Stimulated activated CD8-positive, alpha-beta memory T cell treated with anti-CD3 and anti-CD28 coated beads, Interleukin-7, amount 100 ng/mL, for 48 hours (primary cell): ENCODE data around the gene GOLGA7B.

Source experiments
- DNase-seq, 2 donors: peaks; one replicate each; pipeline ENCODE4 v3.0.0-alpha.2; 2020; ENCODE audit warnings: low read depth in 1 of 2; ENCODE audit errors: extremely low read depth in 1 of 2

The GOLGA7B gene

DNA sequence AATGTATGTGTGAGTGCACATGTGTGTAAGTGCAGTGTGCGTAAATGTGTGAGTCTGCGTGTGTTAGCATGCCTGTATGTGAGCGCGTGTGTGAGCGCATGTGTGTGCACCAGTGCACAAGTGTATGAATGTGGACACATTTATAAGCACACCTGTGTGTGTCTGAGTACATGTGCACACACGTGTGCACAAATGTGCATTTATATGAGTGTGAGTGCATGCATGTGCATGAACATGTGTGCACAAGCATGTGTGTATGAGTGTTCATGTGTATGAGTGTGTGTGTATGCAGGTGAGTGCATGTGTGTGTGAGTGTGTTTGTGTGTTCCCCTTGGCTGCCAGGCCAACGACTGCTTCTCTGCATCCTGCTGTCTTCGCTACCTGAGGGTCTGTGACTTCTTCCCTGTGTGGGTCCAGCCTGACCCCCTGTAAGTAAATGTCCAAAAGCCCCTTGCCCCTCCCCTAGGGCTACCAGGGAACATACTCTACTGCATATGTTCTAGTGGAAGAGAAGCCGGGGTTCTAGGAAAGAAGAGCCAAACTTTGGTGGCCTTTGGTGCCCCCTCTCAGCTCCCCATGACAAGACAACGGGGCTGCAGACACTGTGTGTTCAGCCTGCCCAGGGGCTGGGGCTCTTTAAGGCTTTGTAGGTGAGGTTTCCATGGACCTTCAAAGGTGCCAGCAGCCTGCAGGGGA is 17.0 kb downstream of the GOLGA7B start:
- no peak for DNase-seq

- no peak for DNase-seq
Observed at GRCh38 chr10:97867220-97867800, 17.7 kb downstream of the GOLGA7B start.

GRCh38 chr10:97868134-97868685 is 18.6 kb downstream of the GOLGA7B start:
- DNase-seq: no peak

GRCh38 chr10:97869091-97870042 is 19.7 kb downstream of the GOLGA7B start:
- peak; percentile 66 to 81 for DNase-seq

- no peak for DNase-seq
Observed at GRCh38 chr10:97870990-97871389, 21.3 kb downstream of the GOLGA7B start.

GRCh38 chr10:97873569-97873968 is 23.9 kb downstream of the GOLGA7B start:
- DNase-seq: no peak

- DNase-seq: no peak
Observed at GRCh38 chr10:97874332-97874731, 24.7 kb downstream of the GOLGA7B start.

DNA sequence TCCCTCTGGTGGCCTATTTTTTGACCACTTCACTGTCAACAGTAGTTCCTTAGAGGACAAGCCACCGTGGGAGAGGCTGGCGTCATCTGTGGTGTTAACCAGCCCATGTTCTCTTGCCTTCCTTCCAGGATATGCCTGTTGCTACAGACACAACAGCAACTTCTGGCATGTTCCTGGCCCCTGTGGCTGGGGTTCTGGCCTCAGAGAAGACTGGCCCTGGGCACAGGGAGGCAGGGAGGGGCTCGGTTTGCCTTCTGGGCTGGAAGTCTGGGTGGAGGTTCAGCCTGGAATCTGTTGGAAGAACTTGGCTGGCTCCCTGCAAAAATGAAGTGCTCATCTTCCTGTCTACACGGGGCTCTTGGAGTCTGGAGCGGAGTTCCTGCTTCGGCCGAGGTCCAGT is 25.7 kb downstream of the GOLGA7B start:
- no peak for DNase-seq

- no peak for DNase-seq
Observed at GRCh38 chr10:97876402-97876801, 26.8 kb downstream of the GOLGA7B start.

DNA sequence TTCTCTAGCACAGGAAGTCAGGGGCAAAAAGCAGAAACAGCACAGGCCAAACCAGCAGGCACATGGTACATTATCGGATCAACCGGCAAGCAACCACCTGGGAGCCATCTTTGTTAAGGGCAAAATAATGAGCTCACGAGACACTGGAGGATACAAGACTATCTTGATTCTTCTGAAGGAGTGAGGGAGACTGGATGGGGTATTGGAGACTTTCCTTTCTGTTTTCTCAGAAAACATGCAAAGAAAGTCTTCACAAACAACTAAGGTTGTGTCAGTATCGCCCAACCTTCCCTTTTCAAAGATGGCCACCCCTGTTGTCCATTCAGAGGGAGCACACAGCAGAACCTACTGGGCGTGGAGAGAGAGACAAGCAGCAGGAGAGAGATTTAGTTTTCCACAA is 29.6 kb downstream of the GOLGA7B start:
- no peak for DNase-seq

DNA sequence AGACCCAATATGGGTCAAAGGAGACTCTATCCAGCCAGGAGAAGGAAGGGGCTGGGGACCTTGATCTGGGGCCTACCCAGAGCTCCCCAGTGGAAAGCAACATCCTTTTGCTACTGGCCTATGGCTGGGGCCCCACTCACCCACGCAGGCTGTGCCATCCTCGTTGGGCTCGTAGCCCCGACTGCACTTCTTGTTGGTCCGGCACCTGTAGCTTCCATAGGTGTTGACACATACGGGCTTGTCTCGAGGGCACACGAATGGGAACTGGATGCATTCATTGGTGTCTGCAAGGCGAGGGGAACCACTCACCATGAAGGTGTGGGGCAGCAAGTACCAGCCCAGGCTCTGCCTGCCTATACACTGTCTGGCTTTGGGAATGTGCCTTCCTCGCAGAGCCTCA is 30.5 kb downstream of the GOLGA7B start:
- no peak for DNase-seq

DNA sequence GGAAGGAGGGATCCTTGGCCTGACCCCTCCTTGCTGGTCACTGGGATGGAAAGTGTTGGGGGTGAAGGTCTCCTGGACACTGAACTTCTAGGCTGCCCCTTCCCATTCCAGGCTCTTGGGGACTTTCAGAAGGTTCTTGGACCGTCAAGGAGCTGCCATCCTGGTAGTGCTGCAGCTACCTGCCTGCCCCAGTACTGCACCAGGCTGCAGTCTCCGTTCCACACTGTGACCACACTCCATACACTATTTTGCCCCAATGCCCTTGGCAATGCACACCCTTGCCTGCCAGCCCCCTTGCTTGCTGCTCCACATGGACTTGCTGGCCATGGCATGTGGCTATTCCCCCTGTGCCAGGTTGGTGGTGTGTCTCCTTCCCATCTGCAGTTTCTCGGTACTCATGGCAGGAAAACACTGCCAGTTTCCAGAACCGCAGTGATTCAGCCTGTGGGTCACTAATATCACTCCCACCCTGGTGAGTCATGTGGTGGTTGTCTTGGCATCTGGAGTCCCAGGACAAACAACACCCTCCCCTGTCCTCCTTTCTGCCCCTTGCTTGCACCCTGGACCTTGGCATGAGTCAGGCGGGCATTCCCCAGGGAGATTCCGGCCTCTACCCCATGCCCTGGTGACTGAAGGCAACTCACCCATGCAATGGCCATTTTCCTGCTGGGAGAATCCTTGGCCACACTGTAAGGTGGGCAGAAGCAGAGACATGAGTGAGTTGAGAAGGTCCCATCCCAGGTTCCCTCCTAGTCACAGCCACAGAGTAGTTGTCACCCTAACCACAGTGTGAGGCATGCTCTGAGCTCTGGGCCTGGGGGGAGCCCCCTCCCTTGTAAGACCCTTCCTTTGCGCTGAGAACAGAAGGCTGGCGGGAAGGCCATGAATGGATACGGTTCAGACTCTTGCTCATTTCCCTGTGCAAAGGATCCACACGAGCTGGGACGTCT is 32.8 kb downstream of the GOLGA7B start:
- peak in 1 of 2 donors; percentile 16 for DNase-seq

DNA sequence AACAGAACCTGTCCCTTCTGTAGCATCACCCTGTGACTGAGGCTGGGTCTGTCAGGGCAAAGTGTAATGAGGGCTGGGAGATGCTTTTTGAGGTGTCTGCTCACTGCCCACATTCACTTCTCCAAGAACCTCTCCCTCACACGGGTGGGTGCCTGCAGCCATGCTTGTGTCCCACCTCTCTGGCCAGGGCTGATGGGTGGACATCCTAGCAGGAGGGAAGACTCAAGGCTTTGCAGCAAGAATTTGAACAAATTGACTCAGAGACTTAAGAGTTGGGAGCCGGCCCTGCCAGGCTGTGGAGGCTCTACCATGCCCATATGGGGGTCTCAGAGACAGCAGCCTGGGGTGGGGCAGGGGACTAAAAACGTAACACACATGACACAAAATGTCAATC is 33.4 kb downstream of the GOLGA7B start:
- DNase-seq: no peak

DNA sequence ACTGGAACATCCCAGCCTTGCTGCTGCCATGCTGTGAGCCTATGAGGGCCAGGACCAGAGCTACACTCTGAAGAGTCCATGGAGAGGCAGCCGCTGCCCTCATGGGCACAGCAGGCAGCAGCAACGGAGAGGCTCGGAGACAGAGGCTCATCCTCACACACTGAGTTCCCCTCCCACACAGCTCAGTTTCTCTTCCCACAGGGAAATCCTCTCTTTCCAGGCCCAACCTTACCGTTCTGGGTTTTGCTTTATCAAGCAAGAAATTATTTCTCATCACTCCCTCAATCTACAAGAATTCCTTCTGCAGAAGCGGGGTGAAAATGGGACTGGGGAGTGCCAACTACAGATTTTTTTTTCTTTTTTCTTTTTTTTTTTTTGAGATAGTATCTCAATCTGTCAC is 36.6 kb downstream of the GOLGA7B start:
- no peak for DNase-seq

- no peak for DNase-seq
Observed at GRCh38 chr10:97887399-97887798, 37.8 kb downstream of the GOLGA7B start.

DNA sequence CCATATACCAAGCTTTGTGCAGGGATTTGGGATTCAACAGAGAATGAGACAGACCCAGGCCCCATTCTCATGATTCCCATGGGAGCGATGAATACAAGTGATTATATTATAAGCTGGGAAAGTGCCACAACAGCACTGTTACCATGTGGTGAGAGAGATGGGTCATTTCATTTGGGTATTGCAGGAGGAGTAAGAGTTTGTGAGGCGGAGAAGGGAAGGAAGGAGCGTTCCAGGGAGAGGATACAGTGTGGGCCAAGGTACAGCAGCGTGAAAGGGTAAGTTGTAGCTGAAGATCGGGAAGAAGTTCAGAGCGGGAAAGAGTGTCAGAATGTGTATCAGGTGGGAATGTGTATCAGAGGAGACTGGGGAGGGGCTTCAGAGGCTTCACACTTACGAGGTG is 38.5 kb downstream of the GOLGA7B start:
- DNase-seq: no peak

DNA sequence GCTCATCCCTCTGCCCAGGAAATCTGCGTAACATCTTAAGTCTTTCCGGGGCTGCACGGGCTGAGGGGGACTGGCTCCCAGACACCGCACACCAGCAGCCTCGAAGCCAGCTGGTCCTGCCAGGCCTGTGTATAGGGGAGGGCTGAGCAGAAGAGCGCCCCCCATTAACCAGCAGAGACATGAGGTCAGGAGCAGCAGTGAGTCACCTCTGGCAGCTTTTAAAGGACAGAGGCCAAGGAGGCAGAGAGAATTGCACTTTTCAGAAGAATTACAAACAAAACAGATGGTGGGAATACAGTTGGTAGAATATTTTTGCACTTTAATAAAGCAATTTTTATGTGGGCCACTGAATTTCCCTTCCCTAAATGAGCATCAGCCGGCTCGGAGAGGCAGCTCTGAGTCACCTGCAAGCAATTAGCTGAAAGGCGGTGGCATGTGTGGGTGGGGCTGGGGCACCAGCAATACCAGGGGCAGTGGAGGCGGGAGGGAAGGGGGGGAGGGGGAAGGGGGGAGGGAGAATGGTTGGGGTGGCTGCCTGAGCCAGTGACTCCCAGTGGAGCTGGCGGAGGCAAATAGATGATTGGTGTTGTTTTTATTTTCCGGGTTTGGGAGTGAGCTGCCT is 39.1 kb downstream of the GOLGA7B start:
- no peak for DNase-seq

- DNase-seq: no peak
Observed at GRCh38 chr10:97889461-97890265, 40.0 kb downstream of the GOLGA7B start.
